WTC11 (cell line): ENCODE data around the gene PITPNM1. TPM values are rescaled to one million over a fixed set of nuclear protein-coding genes. Genes with fewer than 3 reads are reported as not detected.

Experiments
- ATAC-seq: fragments of 200-7000 bp; cut with Tn5 transposase; 2 replicates; pipeline ENCODE4 v1.10.0; 2021; ENCODE audit warnings: mild to moderate bottlenecking, moderate library complexity
- CTCF ChIA-PET: fragments of 300-600 bp; sonication (Branson Sonifier 250); formaldehyde crosslinking; loops from one replicate; lab custom pipeline; 2021; ENCODE audit warnings: antibody characterized with exemption; lab: Charles Lee
- POLR2A ChIA-PET: fragments of 350-600 bp; sonication (Branson Sonifier 250); formaldehyde crosslinking; loops from one replicate; lab custom pipeline; 2021; ENCODE audit warnings: antibody characterized with exemption; lab: Charles Lee
- DNase-seq: peaks from one replicate; pipeline ENCODE4 v3.0.0; 2021; ENCODE audit warnings: low spot score
- H3K27ac Mint-ChIP-seq: 2 replicates; pipeline ENCODE4 v1.8.0; 2021; ENCODE audit warnings: mixed read lengths
- H3K27me3 Mint-ChIP-seq: 2 replicates; pipeline ENCODE4 v1.8.0; 2021; ENCODE audit warnings: low read depth, mild to moderate bottlenecking, moderate library complexity, mixed read lengths
- H3K36me3 Mint-ChIP-seq: 2 replicates; pipeline ENCODE4 v1.8.0; 2021; ENCODE audit warnings: mixed read lengths
- H3K4me1 Mint-ChIP-seq: 2 replicates; pipeline ENCODE4 v1.8.0; 2022; ENCODE audit warnings: mixed read lengths
- H3K4me3 Mint-ChIP-seq: 2 replicates; pipeline ENCODE4 v1.8.0; 2021; ENCODE audit warnings: mild to moderate bottlenecking, moderate library complexity, mixed read lengths
- H3K9me3 Mint-ChIP-seq: 2 replicates; pipeline ENCODE4 v1.8.0; 2021; ENCODE audit warnings: mixed read lengths
- ARID4B ChIP-seq: sonication (generic); formaldehyde crosslinking; IDR thresholded peaks from 2 replicates; pipeline ENCODE4 v1.8.0; 2023; ENCODE audit warnings: missing genetic modification reagents, mild to moderate bottlenecking, borderline replicate concordance
- ATF6 ChIP-seq: sonication (generic); formaldehyde crosslinking; IDR thresholded peaks from 2 replicates; pipeline ENCODE4 v1.8.1; 2023; ENCODE audit warnings: mild to moderate bottlenecking, missing genetic modification reagents
- CREB1 ChIP-seq: sonication (generic); formaldehyde crosslinking; IDR thresholded peaks from 2 replicates; pipeline ENCODE4 v1.8.0; 2023; ENCODE audit warnings: mild to moderate bottlenecking, missing genetic modification reagents
- E2F5 ChIP-seq: sonication (generic); formaldehyde crosslinking; IDR thresholded peaks from 2 replicates; pipeline ENCODE4 v1.8.1; 2022; ENCODE audit warnings: mild to moderate bottlenecking, moderate library complexity, missing genetic modification reagents
- FOXJ3 ChIP-seq: sonication (generic); formaldehyde crosslinking; IDR thresholded peaks from 2 replicates; pipeline ENCODE4 v1.9.0; 2021; ENCODE audit warnings: missing genetic modification reagents, mild to moderate bottlenecking, borderline replicate concordance
- FOXP1 ChIP-seq: sonication (generic); formaldehyde crosslinking; IDR thresholded peaks from 2 replicates; pipeline ENCODE4 v1.8.0; 2022; ENCODE audit warnings: missing genetic modification reagents, mild to moderate bottlenecking, moderate library complexity, borderline replicate concordance
- GTF2I ChIP-seq: fragments of 250-450 bp; sonication (Bioruptor Pico); conservative IDR thresholded peaks from 2 replicates; pipeline ENCODE4 v1.4.0; 2021; ENCODE audit warnings: mild to moderate bottlenecking
- IRF2 ChIP-seq: sonication (generic); formaldehyde crosslinking; IDR thresholded peaks from 2 replicates; pipeline ENCODE4 v1.8.0; 2022; ENCODE audit warnings: low read depth, missing genetic modification reagents, borderline replicate concordance
- MXD4 ChIP-seq: fragments of 250-450 bp; sonication (Bioruptor Pico); IDR thresholded peaks from 2 replicates; pipeline ENCODE4 v1.8.0; 2021; ENCODE audit warnings: mild to moderate bottlenecking, moderate library complexity, borderline replicate concordance
- MYBL2 ChIP-seq: sonication (generic); formaldehyde crosslinking; IDR thresholded peaks from 2 replicates; pipeline ENCODE4 v1.8.1; 2023; ENCODE audit warnings: mild to moderate bottlenecking, moderate library complexity, missing genetic modification reagents
- NR3C1 ChIP-seq: sonication (generic); formaldehyde crosslinking; conservative IDR thresholded peaks from 2 replicates; pipeline ENCODE4 v1.8.1; 2023; ENCODE audit warnings: low read depth, mild to moderate bottlenecking, missing genetic modification reagents
- SMAD3 ChIP-seq: sonication (generic); formaldehyde crosslinking; IDR thresholded peaks from 2 replicates; pipeline ENCODE4 v1.8.0; 2022; ENCODE audit warnings: missing genetic modification reagents, mild to moderate bottlenecking, borderline replicate concordance
- SOX15 ChIP-seq: fragments of 250-450 bp; sonication (Bioruptor Pico); IDR thresholded peaks from 2 replicates; pipeline ENCODE4 v1.9.0; 2021; ENCODE audit warnings: mild to moderate bottlenecking
- TEAD1 ChIP-seq: sonication (generic); formaldehyde crosslinking; IDR thresholded peaks from 2 replicates; pipeline ENCODE4 v1.8.0; 2022; ENCODE audit warnings: mild to moderate bottlenecking, missing genetic modification reagents
- ZNF219 ChIP-seq: sonication (generic); formaldehyde crosslinking; IDR thresholded peaks from 2 replicates; pipeline ENCODE4 v1.8.0; 2023; ENCODE audit warnings: missing genetic modification reagents, mild to moderate bottlenecking, borderline replicate concordance
- ZNF423 ChIP-seq: fragments of 250-450 bp; sonication (Bioruptor Pico); IDR thresholded peaks from 2 replicates; pipeline ENCODE4 v2.1.2; 2022; ENCODE audit warnings: mild to moderate bottlenecking, moderate library complexity
- total RNA-seq: library from RNA; stranded (reverse); gene quantifications from 3 replicates; pipeline ENCODE4 v1.2.3, GENCODE V29; 2021
- TF ChIP-seq, protein P1 (sequence below): sonication (generic); formaldehyde crosslinking; IDR thresholded peaks from 2 replicates; pipeline ENCODE4 v1.8.0; 2022; ENCODE audit warnings: missing genetic modification reagents

PITPNM1 gene
- total RNA-seq, 1 experiment from 2014 or later, result 55.4 TPM

DNA sequence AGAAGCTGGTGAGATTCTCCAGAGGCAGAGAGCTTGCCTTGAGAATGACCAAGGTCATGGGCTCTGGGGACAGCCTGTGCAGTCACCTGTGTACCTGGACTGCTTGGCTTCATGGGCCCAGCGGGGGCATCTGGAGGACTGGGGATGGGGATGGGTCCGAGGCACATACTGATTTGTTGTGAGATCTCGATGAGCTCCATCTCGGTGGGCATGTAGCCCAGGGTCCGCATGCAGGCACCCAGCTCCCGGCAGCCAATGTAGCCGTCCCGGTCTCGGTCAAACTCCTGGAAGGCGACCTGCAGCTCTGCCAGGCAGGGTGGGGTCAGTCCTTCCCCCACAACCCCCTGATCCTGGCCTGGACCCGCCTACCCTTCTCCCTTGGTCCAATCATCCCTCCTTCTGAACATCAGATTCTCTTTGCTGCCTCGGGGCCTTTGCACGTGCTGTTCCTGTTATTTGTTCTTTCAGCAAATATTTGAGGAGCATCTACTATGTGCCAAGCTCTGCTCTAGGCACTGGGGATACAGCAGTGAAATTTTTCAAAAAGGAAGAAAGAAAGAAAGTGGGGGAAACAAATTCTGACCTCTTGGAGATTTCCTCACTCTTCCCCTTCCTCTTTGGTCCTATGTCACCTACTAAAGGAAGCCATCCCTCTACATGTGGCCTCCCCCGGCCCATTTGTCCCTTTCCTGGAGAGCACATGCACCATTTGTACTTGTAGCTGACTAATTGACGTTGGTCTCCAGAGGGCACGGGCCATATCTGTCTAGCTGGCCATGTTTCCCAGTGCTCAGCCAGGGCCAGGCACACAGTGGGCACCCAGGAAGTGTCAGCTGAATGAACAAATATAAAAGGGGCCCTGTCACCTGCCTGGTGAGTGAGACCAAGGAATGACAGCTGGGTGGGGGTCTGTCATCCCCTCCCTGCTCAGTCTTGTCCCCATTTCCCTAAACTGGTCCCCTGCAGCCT lies 16.0 kb upstream of the PITPNM1 start:
- H3K27me3 Mint-ChIP-seq, result no peaks in the 10 kb centered on the region; the same call in 1 of the 2 replicates
- ChIA-PET POLR2A (interaction anchor here (0.6 kb wide), 1 partner anchor 14 kb away, joined by 8 read pairs; no protein-coding TSS in a partner anchor), CTCF (interaction anchor here (1.0 kb wide), 1 partner anchor 108 kb away, joined by 3 read pairs; the partner anchor contains the start of gene NUDT8)
- ATAC-seq (no peak), DNase-seq (no peak)
- H3K27ac Mint-ChIP-seq, result no peak overlapping the region
- H3K36me3 Mint-ChIP-seq, result no peaks in the 10 kb centered on the region
- no peak overlapping the region for H3K4me3 Mint-ChIP-seq
- H3K9me3 Mint-ChIP-seq, result no peaks in the 10 kb centered on the region; the same call in 1 of the 2 replicates
- TF ChIP-seq IRF2 (CRISPR knock-in tag) (no peak), MYBL2 (CRISPR knock-in tag) (no peak), CREB1 (CRISPR knock-in tag) (no peak), FOXP1 (CRISPR knock-in tag) (no peak), ZNF219 (CRISPR knock-in tag) (no peak), ZNF423 (CRISPR knock-in tag) (no peak), GTF2I (no peak), TEAD1 (CRISPR knock-in tag) (no peak), ATF6 (no peak), E2F5 (CRISPR knock-in tag) (no peak), SMAD3 (CRISPR knock-in tag) (no peak), FOXJ3 (CRISPR knock-in tag) (no peak), NR3C1 (CRISPR knock-in tag) (no peak), ARID4B (CRISPR knock-in tag) (no peak), SOX15 (CRISPR knock-in tag) (no peak), MXD4 (CRISPR knock-in tag) (no peak)
- TF ChIP-seq, protein P1, sequence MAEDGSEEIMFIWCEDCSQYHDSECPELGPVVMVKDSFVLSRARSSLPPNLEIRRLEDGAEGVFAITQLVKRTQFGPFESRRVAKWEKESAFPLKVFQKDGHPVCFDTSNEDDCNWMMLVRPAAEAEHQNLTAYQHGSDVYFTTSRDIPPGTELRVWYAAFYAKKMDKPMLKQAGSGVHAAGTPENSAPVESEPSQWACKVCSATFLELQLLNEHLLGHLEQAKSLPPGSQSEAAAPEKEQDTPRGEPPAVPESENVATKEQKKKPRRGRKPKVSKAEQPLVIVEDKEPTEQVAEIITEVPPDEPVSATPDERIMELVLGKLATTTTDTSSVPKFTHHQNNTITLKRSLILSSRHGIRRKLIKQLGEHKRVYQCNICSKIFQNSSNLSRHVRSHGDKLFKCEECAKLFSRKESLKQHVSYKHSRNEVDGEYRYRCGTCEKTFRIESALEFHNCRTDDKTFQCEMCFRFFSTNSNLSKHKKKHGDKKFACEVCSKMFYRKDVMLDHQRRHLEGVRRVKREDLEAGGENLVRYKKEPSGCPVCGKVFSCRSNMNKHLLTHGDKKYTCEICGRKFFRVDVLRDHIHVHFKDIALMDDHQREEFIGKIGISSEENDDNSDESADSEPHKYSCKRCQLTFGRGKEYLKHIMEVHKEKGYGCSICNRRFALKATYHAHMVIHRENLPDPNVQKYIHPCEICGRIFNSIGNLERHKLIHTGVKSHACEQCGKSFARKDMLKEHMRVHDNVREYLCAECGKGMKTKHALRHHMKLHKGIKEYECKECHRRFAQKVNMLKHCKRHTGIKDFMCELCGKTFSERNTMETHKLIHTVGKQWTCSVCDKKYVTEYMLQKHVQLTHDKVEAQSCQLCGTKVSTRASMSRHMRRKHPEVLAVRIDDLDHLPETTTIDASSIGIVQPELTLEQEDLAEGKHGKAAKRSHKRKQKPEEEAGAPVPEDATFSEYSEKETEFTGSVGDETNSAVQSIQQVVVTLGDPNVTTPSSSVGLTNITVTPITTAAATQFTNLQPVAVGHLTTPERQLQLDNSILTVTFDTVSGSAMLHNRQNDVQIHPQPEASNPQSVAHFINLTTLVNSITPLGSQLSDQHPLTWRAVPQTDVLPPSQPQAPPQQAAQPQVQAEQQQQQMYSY, result no peak
- H3K4me1 Mint-ChIP-seq, result no peaks in the 10 kb centered on the region
